Measurements from ENCODE around the gene WNT6.

GRCh38 chr2:218865999-218866398, 6.4 kb downstream of the WNT6 start:
- TF ChIP-seq CTCF (IDR thresholded peaks at IDR 0.05) (no peak), POLR2A (IDR thresholded peaks at IDR 0.05) (no peak)
